HEK293 (cell line): ENCODE measurements around the gene IQSEC1.

ENCODE experiments used
- CTCF ChIA-PET: fragments of 350-600 bp; formaldehyde crosslinking; extraction: SDS; loops from one replicate; lab custom pipeline; 2021; ENCODE audit warnings: antibody characterized with exemption; lab: Yijun Ruan, JAX
- POLR2A ChIA-PET: fragments of 300-600 bp; formaldehyde crosslinking; extraction: SDS; loops from one replicate; lab custom pipeline; 2020; ENCODE audit warnings: antibody characterized with exemption, inconsistent platforms; lab: Yijun Ruan, JAX
- H3K27ac ChIP-seq: fragments of 200-500 bp; sonication (Bioruptor generic); 2 replicates; pipeline ENCODE4 v1.5.1; 2014; ENCODE audit warnings: low read depth, low read length, control low read depth, inconsistent platforms; ENCODE audit errors: extremely low read depth
- H3K36me3 ChIP-seq, 2 experiments: fragments of 200-500 bp in 1 of 2; sonication (Bioruptor generic) in 1 of 2; 1 replicate in 1 of 2; 2 replicates in 1 of 2; pipeline ENCODE4 v1.5.1; 2014 to 2017; ENCODE audit warnings: inconsistent platforms in 2 of 2, low read length in 2 of 2; ENCODE audit not compliant: control insufficient read depth in 2 of 2, insufficient read depth in 1 of 2
- H3K4me1 ChIP-seq: fragments of 200-500 bp; sonication (Bioruptor generic); 2 replicates; pipeline ENCODE4 v1.5.1; 2014; ENCODE audit warnings: mild to moderate bottlenecking, low read length, inconsistent platforms; ENCODE audit not compliant: control insufficient read depth, insufficient read depth
- H3K4me3 ChIP-seq: 2 replicates; pipeline ENCODE4 v1.5.1; 2011; ENCODE audit warnings: low read depth, mild to moderate bottlenecking, control low read depth, low read length, moderate library complexity
- H3K9me3 ChIP-seq: fragments of 200-500 bp; sonication (Bioruptor generic); 2 replicates; pipeline ENCODE4 v1.5.1; 2014; ENCODE audit warnings: low read depth, low read length, inconsistent platforms; ENCODE audit not compliant: control insufficient read depth, insufficient read depth
- EGR2 ChIP-seq: fragments of 450-650 bp; formaldehyde crosslinking; IDR thresholded peaks from 2 replicates; pipeline ENCODE4 v1.5.1; 2016; ENCODE audit warnings: low read depth, missing biosample characterization, missing genetic modification characterization
- MZF1 ChIP-seq: fragments of 450-650 bp; formaldehyde crosslinking; IDR thresholded peaks from 2 replicates; pipeline ENCODE4 v1.5.1; 2017; ENCODE audit warnings: missing biosample characterization, missing genetic modification characterization, borderline replicate concordance
- PATZ1 ChIP-seq: fragments of 450-650 bp; formaldehyde crosslinking; IDR thresholded peaks from 2 replicates; pipeline ENCODE4 v1.5.1; 2016; ENCODE audit warnings: missing biosample characterization, missing genetic modification characterization
- SP2 ChIP-seq: fragments of 450-650 bp; formaldehyde crosslinking; IDR thresholded peaks from 2 replicates; pipeline ENCODE4 v1.5.1; 2016; ENCODE audit warnings: missing biosample characterization, missing genetic modification characterization
- TRIM28 ChIP-seq: IDR thresholded peaks from 2 replicates; pipeline ENCODE4 v1.6.1; 2011; ENCODE audit warnings: low read length, control low read depth, borderline replicate concordance
- TSHZ1 ChIP-seq: fragments of 450-650 bp; formaldehyde crosslinking; IDR thresholded peaks from 2 replicates; pipeline ENCODE4 v1.5.1; 2016; ENCODE audit warnings: missing biosample characterization, missing genetic modification characterization, borderline replicate concordance
- YY1 ChIP-seq: fragments of 450-650 bp; formaldehyde crosslinking; IDR thresholded peaks from 2 replicates; pipeline ENCODE4 v1.5.1; 2018; ENCODE audit warnings: missing biosample characterization, missing genetic modification characterization
- ZNF140 ChIP-seq: fragments of 450-650 bp; formaldehyde crosslinking; IDR thresholded peaks from 2 replicates; pipeline ENCODE4 v1.5.1; 2016; ENCODE audit warnings: missing biosample characterization, missing genetic modification characterization
- ZNF175 ChIP-seq: fragments of 450-650 bp; formaldehyde crosslinking; IDR thresholded peaks from 2 replicates; pipeline ENCODE4 v1.5.1; 2016; ENCODE audit warnings: missing biosample characterization, missing genetic modification characterization
- ZNF184 ChIP-seq: fragments of 450-650 bp; IDR thresholded peaks from 2 replicates; pipeline ENCODE4 v1.5.1; 2018; ENCODE audit warnings: missing biosample characterization, mild to moderate bottlenecking, missing genetic modification characterization
- ZNF449 ChIP-seq: fragments of 450-650 bp; formaldehyde crosslinking; IDR thresholded peaks from 2 replicates; pipeline ENCODE4 v1.5.1; 2017; ENCODE audit warnings: missing biosample characterization, mild to moderate bottlenecking, missing genetic modification characterization, moderate library complexity
- ZNF555 ChIP-seq: fragments of 450-650 bp; formaldehyde crosslinking; conservative IDR thresholded peaks from 2 replicates; pipeline ENCODE4 v1.5.1; 2017; ENCODE audit warnings: missing biosample characterization, mild to moderate bottlenecking, missing genetic modification characterization, inconsistent platforms
- ZNF639 ChIP-seq: fragments of 450-650 bp; formaldehyde crosslinking; IDR thresholded peaks from 2 replicates; pipeline ENCODE4 v1.5.1; 2016; ENCODE audit warnings: missing biosample characterization, missing genetic modification characterization
- ZNF660 ChIP-seq: fragments of 450-650 bp; IDR thresholded peaks from 2 replicates; pipeline ENCODE4 v1.5.1; 2018; ENCODE audit warnings: missing biosample characterization, mild to moderate bottlenecking, missing genetic modification characterization

The IQSEC1 gene

GRCh38 chr3:13003608-13004007 lies 69.6 kb downstream of the IQSEC1 start:
- H3K4me1 ChIP-seq = no peaks in the 10 kb centered on the region
- CTCF ChIA-PET = interaction anchor here (3.2 kb wide), 1 partner anchor 9 kb away, joined by 15 read pairs; no protein-coding TSS in a partner anchor
- no peaks in the 10 kb centered on the region for H3K36me3 ChIP-seq
- no peak for TF ChIP-seq TRIM28
- TF ChIP-seq ZNF660 (tag by site-specific recombination) = no peak
- TF ChIP-seq SP2 (tag by site-specific recombination) = no peak
- no peak for TF ChIP-seq ZNF639 (tag by site-specific recombination)
- TF ChIP-seq TSHZ1 (tag by site-specific recombination) = no peak
- no peak for TF ChIP-seq ZNF555
- TF ChIP-seq PATZ1 = no peak
- H3K27ac ChIP-seq = no peak overlapping the region
- H3K9me3 ChIP-seq = no peaks in the 10 kb centered on the region
- H3K4me3 ChIP-seq = no peak overlapping the region
- POLR2A ChIA-PET = interaction anchor here (1.4 kb wide), 1 partner anchor 10 kb away, joined by 6 read pairs; no protein-coding TSS in a partner anchor

- CTCF ChIA-PET = interaction anchor here (0.6 kb wide), 2 partner anchors 26 to 433 kb away, joined by 3 to 5 read pairs; no protein-coding TSS in a partner anchor
- no peaks in the 10 kb centered on the region for H3K9me3 ChIP-seq
- no peak overlapping the region for H3K27ac ChIP-seq
- H3K4me1 ChIP-seq = no peaks in the 10 kb centered on the region
- H3K4me3 ChIP-seq = no peak overlapping the region
- POLR2A ChIA-PET = no interaction called here
- no peaks in the 10 kb centered on the region for H3K36me3 ChIP-seq
- no peak for TF ChIP-seq ZNF140
- 0 out of 2 replicates have a peak, but pooled peaks have one; percentile 12 for TF ChIP-seq EGR2 (tag by site-specific recombination)
- no peak for TF ChIP-seq ZNF449 (tag by site-specific recombination)
- no peak for TF ChIP-seq YY1 (tag by site-specific recombination)
- peak; percentile 66; the same call in 1 of the 2 replicates for TF ChIP-seq MZF1 (tag by site-specific recombination)
- TF ChIP-seq ZNF175 = no peak
- no peak for TF ChIP-seq ZNF184 (tag by site-specific recombination)
Observed at GRCh38 chr3:13002398-13003124, 70.7 kb downstream of the IQSEC1 start.
